Measurements from ENCODE around the gene PHEX. TPM values are rescaled to one million over a fixed set of nuclear protein-coding genes. Genes with fewer than 3 reads are reported as not detected.
A peak's percentile ranks its signal among the peaks of the same experiment; 100 is the strongest.
"Not testable (repeated sequence)": the region's sequence is repeated elsewhere in the genome, so short reads cannot be mapped to it uniquely, and the experiment has no call there.

Gene PHEX
- total RNA-seq, 1 donor from 2014 or later = 5.3 TPM

- TF ChIP-seq, protein P1, sequence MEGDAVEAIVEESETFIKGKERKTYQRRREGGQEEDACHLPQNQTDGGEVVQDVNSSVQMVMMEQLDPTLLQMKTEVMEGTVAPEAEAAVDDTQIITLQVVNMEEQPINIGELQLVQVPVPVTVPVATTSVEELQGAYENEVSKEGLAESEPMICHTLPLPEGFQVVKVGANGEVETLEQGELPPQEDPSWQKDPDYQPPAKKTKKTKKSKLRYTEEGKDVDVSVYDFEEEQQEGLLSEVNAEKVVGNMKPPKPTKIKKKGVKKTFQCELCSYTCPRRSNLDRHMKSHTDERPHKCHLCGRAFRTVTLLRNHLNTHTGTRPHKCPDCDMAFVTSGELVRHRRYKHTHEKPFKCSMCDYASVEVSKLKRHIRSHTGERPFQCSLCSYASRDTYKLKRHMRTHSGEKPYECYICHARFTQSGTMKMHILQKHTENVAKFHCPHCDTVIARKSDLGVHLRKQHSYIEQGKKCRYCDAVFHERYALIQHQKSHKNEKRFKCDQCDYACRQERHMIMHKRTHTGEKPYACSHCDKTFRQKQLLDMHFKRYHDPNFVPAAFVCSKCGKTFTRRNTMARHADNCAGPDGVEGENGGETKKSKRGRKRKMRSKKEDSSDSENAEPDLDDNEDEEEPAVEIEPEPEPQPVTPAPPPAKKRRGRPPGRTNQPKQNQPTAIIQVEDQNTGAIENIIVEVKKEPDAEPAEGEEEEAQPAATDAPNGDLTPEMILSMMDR (IDR thresholded peaks at IDR 0.05; ENCODE audit: insufficient read depth, low read length, severe bottlenecking) = no peak
- Histone ChIP-seq H3K36me3 (ENCODE audit: control insufficient read depth, insufficient read depth, low read length) (no peaks in the 10 kb centered on the region), H3K27me3 (ENCODE audit: control insufficient read depth, insufficient read depth, low read length) (no peaks in the 10 kb centered on the region), H3K4me3 (ENCODE audit: low read depth, low read length) (no peak overlapping the region)
- DNase-seq (ENCODE audit: low read depth) (no peak), FAIRE-seq (no peak)
These were observed 217.2 kb downstream of the PHEX start for GRCh38 chrX:22249371-22249770.

DNA sequence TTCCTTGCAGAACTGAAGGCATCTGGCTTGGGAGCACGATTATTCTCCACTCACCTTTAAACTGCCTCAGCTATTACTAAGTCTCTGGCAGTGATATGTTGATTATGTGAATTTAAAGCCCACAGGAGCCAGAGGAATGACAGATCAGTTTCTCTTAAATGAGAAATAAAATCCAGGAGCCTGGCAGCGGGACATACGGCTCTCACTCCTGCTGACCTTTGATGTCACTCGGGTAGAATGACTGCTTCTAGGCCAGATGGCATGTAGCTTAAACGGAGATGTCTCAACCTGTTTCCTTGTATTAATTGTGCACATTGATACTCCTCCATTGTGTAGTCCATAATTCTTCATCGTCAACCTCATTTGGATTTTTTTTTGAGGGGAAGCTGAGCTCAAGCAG is 236.6 kb downstream of the PHEX start:
- TF ChIP-seq, protein P1 (IDR thresholded peaks at IDR 0.05; ENCODE audit: insufficient read depth, low read length, severe bottlenecking) = no peak
- Histone ChIP-seq H3K36me3 (ENCODE audit: control insufficient read depth, insufficient read depth, low read length) (no peaks in the 10 kb centered on the region), H3K4me3 (ENCODE audit: low read depth, low read length) (no peak overlapping the region), H3K27me3 (ENCODE audit: control insufficient read depth, insufficient read depth, low read length) (no peaks in the 10 kb centered on the region)
- no peak for FAIRE-seq
- DNase-seq (ENCODE audit: low read depth) = no peak

DNA sequence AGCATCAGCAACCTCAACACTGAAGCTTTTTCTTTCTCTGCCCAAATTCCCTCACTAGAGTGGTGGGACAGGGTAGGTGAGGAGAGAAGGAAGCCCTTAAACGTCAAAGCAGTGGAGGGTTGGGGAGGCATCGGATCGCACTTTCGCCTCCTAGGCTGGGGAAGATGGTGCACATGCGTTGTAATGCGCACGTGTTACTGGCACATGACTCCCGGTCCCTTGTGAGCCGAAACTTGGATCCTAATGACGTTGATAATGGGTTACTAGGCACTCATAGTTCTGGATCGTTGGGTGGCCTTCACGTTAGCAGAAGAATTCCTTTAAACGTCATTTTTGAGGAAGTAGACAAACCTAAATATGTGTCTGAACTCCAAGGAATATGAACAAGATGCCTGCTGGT is 240.5 kb downstream of the PHEX start, which contains the start of gene CBLL2:
Gene CBLL2 (plus strand): TSS at position 301 of the 400 bp plus-strand sequence. CDS start 79 bp downstream, at position 380.
- TF ChIP-seq, protein P1 (IDR thresholded peaks at IDR 0.05; ENCODE audit: insufficient read depth, low read length, severe bottlenecking) = no peak
- H3K27me3 ChIP-seq (ENCODE audit: control insufficient read depth, insufficient read depth, low read length) = no peaks in the 10 kb centered on the region
- FAIRE-seq (no peak), DNase-seq (ENCODE audit: low read depth) (no peak)
- no peaks in the 10 kb centered on the region for H3K36me3 ChIP-seq (ENCODE audit: control insufficient read depth, insufficient read depth, low read length)
- H3K4me3 ChIP-seq (ENCODE audit: low read depth, low read length) = no peak within 1 kb of the TSS

GRCh38 chrX:22273714-22274317 is 241.7 kb downstream of the PHEX start:
- DNase-seq (ENCODE audit: low read depth) (no peak), FAIRE-seq (no peak)
- no peaks in the 10 kb centered on the region for H3K27me3 ChIP-seq (ENCODE audit: control insufficient read depth, insufficient read depth, low read length)
- TF ChIP-seq, protein P1 (IDR thresholded peaks at IDR 0.05; ENCODE audit: insufficient read depth, low read length, severe bottlenecking) = no peak
- no peak overlapping the region for H3K4me3 ChIP-seq (ENCODE audit: low read depth, low read length)
- no peaks in the 10 kb centered on the region for H3K36me3 ChIP-seq (ENCODE audit: control insufficient read depth, insufficient read depth, low read length)

GRCh38 chrX:22276781-22277180 is 244.7 kb downstream of the PHEX start:
- H3K27me3 ChIP-seq (ENCODE audit: control insufficient read depth, insufficient read depth, low read length) = no peaks in the 10 kb centered on the region
- no peaks in the 10 kb centered on the region for H3K36me3 ChIP-seq (ENCODE audit: control insufficient read depth, insufficient read depth, low read length)
- TF ChIP-seq, protein P1 (IDR thresholded peaks at IDR 0.05; ENCODE audit: insufficient read depth, low read length, severe bottlenecking) = no peak
- FAIRE-seq = no peak
- H3K4me3 ChIP-seq (ENCODE audit: low read depth, low read length) = no peak overlapping the region
- peak; percentile 22 for DNase-seq (ENCODE audit: low read depth)

GRCh38 chrX:22278375-22278774 is 246.2 kb downstream of the PHEX start:
- H3K27me3 ChIP-seq (ENCODE audit: control insufficient read depth, insufficient read depth, low read length) = no peaks in the 10 kb centered on the region
- H3K4me3 ChIP-seq (ENCODE audit: low read depth, low read length) = no peak overlapping the region
- TF ChIP-seq, protein P1 (IDR thresholded peaks at IDR 0.05; ENCODE audit: insufficient read depth, low read length, severe bottlenecking) = peak; percentile 21
- no peaks in the 10 kb centered on the region for H3K36me3 ChIP-seq (ENCODE audit: control insufficient read depth, insufficient read depth, low read length)
- FAIRE-seq (no peak), DNase-seq (ENCODE audit: low read depth) (peak; percentile 12)

DNA sequence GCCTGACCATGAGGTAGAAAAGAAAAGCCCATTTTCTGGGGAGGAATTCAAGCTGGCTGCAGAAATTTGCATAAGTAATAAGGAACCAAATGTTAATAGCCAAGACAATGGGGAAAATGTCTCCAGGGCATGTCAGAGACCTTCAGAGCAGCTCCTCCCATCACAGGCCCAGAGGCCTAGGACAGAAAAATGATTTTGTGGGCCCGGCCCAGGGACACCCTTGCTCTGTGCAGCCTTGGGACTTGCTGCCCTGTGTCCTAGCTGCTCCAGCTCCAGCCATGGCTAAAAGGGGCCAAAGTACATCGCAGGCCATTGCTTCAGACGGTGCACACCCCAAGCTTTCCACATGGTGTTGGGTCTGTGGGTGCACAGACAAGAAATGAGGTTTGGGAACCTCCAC is 257.1 kb downstream of the PHEX start:
- H3K27me3 ChIP-seq (ENCODE audit: control insufficient read depth, insufficient read depth, low read length); FAIRE-seq; H3K4me3 ChIP-seq (ENCODE audit: low read depth, low read length); DNase-seq (ENCODE audit: low read depth); H3K36me3 ChIP-seq (ENCODE audit: control insufficient read depth, insufficient read depth, low read length): not testable (repeated sequence)
